ENCODE measurements around the gene CAMK1.

DNA sequence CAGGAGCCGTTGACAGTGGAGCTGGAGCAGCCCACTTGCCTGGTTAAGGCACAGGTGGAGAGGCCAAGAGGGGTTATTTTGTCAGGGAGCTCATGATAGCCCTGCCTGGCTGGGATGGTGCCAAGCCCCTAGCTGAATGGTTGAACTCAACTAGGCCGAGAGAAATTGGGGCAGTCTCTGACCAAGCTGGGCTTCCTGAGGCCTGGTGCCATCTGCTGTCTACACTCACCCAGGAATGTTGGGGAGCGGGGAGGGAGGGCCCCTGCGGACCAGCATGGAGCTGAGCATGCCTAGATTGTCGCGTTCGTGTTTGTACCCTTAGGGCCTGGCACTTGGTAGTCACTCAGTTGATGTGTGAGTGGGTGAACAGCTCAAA lies 37.0 kb downstream of the CAMK1 start:
- no peak for TF ChIP-seq EZH2 (IDR thresholded peaks at IDR 0.05; ENCODE audit: low read length, unreplicated experiment)
- TF ChIP-seq, protein P1, sequence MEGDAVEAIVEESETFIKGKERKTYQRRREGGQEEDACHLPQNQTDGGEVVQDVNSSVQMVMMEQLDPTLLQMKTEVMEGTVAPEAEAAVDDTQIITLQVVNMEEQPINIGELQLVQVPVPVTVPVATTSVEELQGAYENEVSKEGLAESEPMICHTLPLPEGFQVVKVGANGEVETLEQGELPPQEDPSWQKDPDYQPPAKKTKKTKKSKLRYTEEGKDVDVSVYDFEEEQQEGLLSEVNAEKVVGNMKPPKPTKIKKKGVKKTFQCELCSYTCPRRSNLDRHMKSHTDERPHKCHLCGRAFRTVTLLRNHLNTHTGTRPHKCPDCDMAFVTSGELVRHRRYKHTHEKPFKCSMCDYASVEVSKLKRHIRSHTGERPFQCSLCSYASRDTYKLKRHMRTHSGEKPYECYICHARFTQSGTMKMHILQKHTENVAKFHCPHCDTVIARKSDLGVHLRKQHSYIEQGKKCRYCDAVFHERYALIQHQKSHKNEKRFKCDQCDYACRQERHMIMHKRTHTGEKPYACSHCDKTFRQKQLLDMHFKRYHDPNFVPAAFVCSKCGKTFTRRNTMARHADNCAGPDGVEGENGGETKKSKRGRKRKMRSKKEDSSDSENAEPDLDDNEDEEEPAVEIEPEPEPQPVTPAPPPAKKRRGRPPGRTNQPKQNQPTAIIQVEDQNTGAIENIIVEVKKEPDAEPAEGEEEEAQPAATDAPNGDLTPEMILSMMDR (conservative IDR thresholded peaks at IDR 0.05; ENCODE audit: low read depth, low read length), result no peak

Data from PC-3 (cell line).